Endothelial cell of umbilical vein (primary cell): ENCODE measurements around the gene CTSZ. TPM values are rescaled to one million over a fixed set of nuclear protein-coding genes. Genes with fewer than 3 reads are reported as not detected.

Source experiments
- BruUV-seq: library from RNA; stranded (reverse); fragments of 400-500 nt; replicated peaks from 2 replicates; lab custom pipeline; 2021; lab: Mats Ljungman, UMichigan
- CTCF ChIA-PET: fragments of 300-600, 350-600 bp; sonication (Branson Sonifier 250); formaldehyde crosslinking; loops from one replicate; lab custom pipeline; 2021; ENCODE audit warnings: antibody characterized with exemption, inconsistent platforms; lab: Charles Lee
- POLR2A ChIA-PET: fragments of 300-600, 350-600 bp; sonication (Branson Sonifier 250); formaldehyde crosslinking; loops from one replicate; lab custom pipeline; 2021; ENCODE audit warnings: antibody characterized with exemption, inconsistent platforms; lab: Charles Lee
- DNase-seq: peaks from one replicate; pipeline ENCODE4 v3.0.0-alpha.2; 2011; ENCODE audit warnings: low read depth, low spot score
- FAIRE-seq: peaks from 2 replicates; lab custom pipeline; 2011; peaks lifted over from hg19 to GRCh38; lab: Jason Lieb, UNC
- H2AFZ ChIP-seq: 2 replicates; pipeline ENCODE4 v1.6.0; 2012; ENCODE audit warnings: low read depth, low read length, control low read depth, inconsistent platforms
- H3K27ac ChIP-seq: 2 replicates; pipeline ENCODE4 v1.5.1; 2011; ENCODE audit warnings: low read depth, mild to moderate bottlenecking, control low read depth, low read length, moderate library complexity; ENCODE audit not compliant: insufficient read depth
- H3K27me3 ChIP-seq, 2 experiments: 2 replicates each; pipeline versions ENCODE4 v1.6.0 to v1.6.1; 2011; ENCODE audit warnings: low read length in 2 of 2, mixed read lengths in 1 of 2; ENCODE audit not compliant: control insufficient read depth in 2 of 2, insufficient read depth in 2 of 2
- H3K36me3 ChIP-seq, 2 experiments: 2 replicates in 1 of 2; 3 replicates in 1 of 2; pipeline ENCODE4 v1.5.1; 2011; ENCODE audit warnings: low read length in 2 of 2, mild to moderate bottlenecking in 1 of 2, moderate library complexity in 1 of 2; ENCODE audit not compliant: control insufficient read depth in 2 of 2, insufficient read depth in 2 of 2; ENCODE audit errors: extremely low read depth in 1 of 2
- H3K4me1 ChIP-seq: 3 replicates; pipeline ENCODE4 v1.5.1; 2011; ENCODE audit warnings: mild to moderate bottlenecking, low read length; ENCODE audit not compliant: control insufficient read depth, insufficient read depth; ENCODE audit errors: extremely low read depth
- H3K4me2 ChIP-seq: 2 replicates; pipeline ENCODE4 v1.6.1; 2011; ENCODE audit warnings: low read length, control low read depth, mixed read lengths; ENCODE audit not compliant: insufficient read depth
- H3K4me3 ChIP-seq, 3 experiments: fragments of 200-600 bp in 1 of 3; sonication (generic), shearing (Covaris generic) in 1 of 3; replicated peaks in 1 of 3; 2 replicates each; pipeline ENCODE4 v1.5.1; 2011 to 2016; ENCODE audit warnings: control low read depth in 3 of 3, low read length in 3 of 3, mild to moderate bottlenecking in 2 of 3, inconsistent platforms in 1 of 3, low read depth in 1 of 3, moderate library complexity in 1 of 3; ENCODE audit not compliant: insufficient read depth in 1 of 3
- H3K79me2 ChIP-seq: 2 replicates; pipeline ENCODE4 v1.6.0; 2012; ENCODE audit warnings: low read length, inconsistent platforms; ENCODE audit not compliant: control insufficient read depth, insufficient read depth
- H3K9ac ChIP-seq: replicated peaks from 2 replicates; pipeline ENCODE3; 2011; ENCODE audit warnings: low read length, control low read depth; ENCODE audit not compliant: insufficient read depth; ENCODE audit errors: extremely low read depth
- H3K9me1 ChIP-seq: replicated peaks from 3 replicates; pipeline ENCODE4 v1.6.0; 2011; ENCODE audit warnings: mild to moderate bottlenecking, low read length; ENCODE audit not compliant: control insufficient read depth, insufficient read depth; ENCODE audit errors: extremely low read depth
- H3K9me3 ChIP-seq: replicated peaks from 2 replicates; pipeline ENCODE4 v1.5.1; 2012; ENCODE audit warnings: low read length, inconsistent platforms; ENCODE audit not compliant: control insufficient read depth, insufficient read depth
- H4K20me1 ChIP-seq: replicated peaks from 2 replicates; pipeline ENCODE3; 2011; ENCODE audit warnings: mild to moderate bottlenecking, low read length; ENCODE audit not compliant: control insufficient read depth, insufficient read depth; ENCODE audit errors: extremely low read depth
- CTCF ChIP-seq, 2 donors: IDR thresholded peaks; 1 replicate in 1 of 2; 2 replicates in 1 of 2; pipeline ENCODE4 v1.5.1; 2011; ENCODE audit warnings: low read length in 2 of 2, mild to moderate bottlenecking in 2 of 2, moderate library complexity in 2 of 2, control low read depth in 1 of 2, inconsistent platforms in 1 of 2, low read depth in 1 of 2; ENCODE audit not compliant: insufficient read depth in 1 of 2; ENCODE audit errors: extremely low read depth in 1 of 2
- EZH2 ChIP-seq: IDR thresholded peaks from 2 replicates; pipeline ENCODE4 v1.6.1; 2012; ENCODE audit warnings: borderline replicate concordance, low read depth, mild to moderate bottlenecking, moderate library complexity, low read length, inconsistent platforms; ENCODE audit not compliant: severe bottlenecking
- FOS ChIP-seq: IDR thresholded peaks from 2 replicates; pipeline ENCODE4 v1.6.1; 2011; ENCODE audit warnings: mild to moderate bottlenecking, low read length, moderate library complexity, borderline replicate concordance; ENCODE audit not compliant: insufficient read depth
- GATA2 ChIP-seq: IDR thresholded peaks from 2 replicates; pipeline ENCODE4 v1.7.0; 2011; ENCODE audit warnings: low read depth, mild to moderate bottlenecking, moderate library complexity, mixed read lengths, low read length; ENCODE audit not compliant: insufficient read length, insufficient read depth
- JUN ChIP-seq: IDR thresholded peaks from 2 replicates; pipeline ENCODE4 v1.6.1; 2011; ENCODE audit warnings: borderline replicate concordance, low read depth; ENCODE audit not compliant: insufficient read length, insufficient read depth
- MAX ChIP-seq: IDR thresholded peaks from 2 replicates; pipeline ENCODE4 v1.6.1; 2011; ENCODE audit not compliant: insufficient read depth, insufficient read length
- MYC ChIP-seq: IDR thresholded peaks from one replicate; pipeline ENCODE4 v1.6.1; 2011; ENCODE audit warnings: mild to moderate bottlenecking, low read depth, low read length
- POLR2A ChIP-seq: IDR thresholded peaks from 2 replicates; pipeline ENCODE4 v1.6.1; 2012; ENCODE audit warnings: low read depth, mild to moderate bottlenecking, control low read depth, low read length
- POLR2AphosphoS5 ChIP-seq: IDR thresholded peaks from 2 replicates; pipeline ENCODE4 v1.6.1; 2012; ENCODE audit warnings: low read depth, mild to moderate bottlenecking, control low read depth, low read length, moderate library complexity; ENCODE audit not compliant: insufficient read depth
- dilution Hi-C: fragments of 300-500 bp; cut with MboI; formaldehyde crosslinking; loops from one replicate; pipeline ENCODE4 v1.15.0; 2019; ENCODE audit warnings: low sequenced_read_pairs; ENCODE audit not compliant: extremely low pct_ligation_motif_present
- intact Hi-C: fragments of 100-400 bp; cut with micrococcal nuclease; formaldehyde crosslinking; loops from one replicate; pipeline ENCODE4 v1.10.0; 2022
- polyA plus RNA-seq, 4 experiments: library from polyadenylated mRNA; depleted of rRNA in 3 of 4; stranded (reverse) in 3 of 4; unstranded in 1 of 4; fragments of >200 nt; gene quantifications; 2 replicates each; pipeline versions ENCODE4 v1.2.1 to v1.2.3, GENCODE V29; 2011 to 2012; ENCODE audit warnings: missing spikeins in 1 of 4
- total RNA-seq: library from RNA; stranded (reverse); gene quantifications from 2 replicates; pipeline ENCODE4 v1.2.3, GENCODE V29; 2021

CTSZ gene
- total and polyA plus RNA-seq, 2 donors (not counting 3 experiments of a cell fraction or from before 2014, with no cell fraction given): 304 to 387 TPM

DNA sequence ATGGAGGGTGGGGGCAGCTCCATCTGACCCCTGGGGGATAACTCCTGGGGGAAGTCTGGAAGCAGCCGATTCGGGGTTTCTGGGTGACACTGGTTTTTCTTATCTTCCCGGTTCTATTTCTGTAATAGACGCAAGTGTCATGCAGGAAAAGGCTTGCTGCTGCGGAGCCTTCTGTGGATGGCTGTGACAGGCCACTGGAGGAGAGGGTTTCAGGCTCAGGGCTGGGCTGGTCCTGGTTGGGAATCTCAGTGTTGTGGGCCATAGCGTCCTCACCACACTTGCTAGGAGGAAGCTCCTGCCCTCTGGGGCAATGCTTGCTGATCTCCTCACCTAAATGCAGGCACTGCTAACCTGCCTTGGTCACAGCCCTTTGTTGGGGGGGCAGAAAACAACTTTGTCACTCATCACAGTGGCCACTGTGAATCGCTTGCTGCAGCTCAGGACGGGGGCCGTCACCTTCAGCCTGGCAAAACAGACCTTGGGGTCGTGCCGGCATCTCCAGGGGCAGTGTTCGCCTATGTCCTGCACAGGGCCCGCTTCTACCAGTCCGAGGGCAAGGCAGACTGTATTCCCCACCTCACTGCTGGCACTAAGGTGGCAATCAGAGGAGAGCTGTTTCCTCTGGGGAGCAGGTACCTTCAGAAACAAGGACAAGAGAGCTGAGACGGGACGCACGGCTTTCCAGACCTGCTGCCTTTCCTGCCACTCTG is 7.8 kb upstream of the CTSZ start:
- Histone ChIP-seq H3K4me1 (peaks cover 27% of the 10 kb centered on the region), H3K4me3 (no peak overlapping the region), H2AFZ (no peak overlapping the region), H3K79me2 (no peaks in the 10 kb centered on the region), H3K27ac (no peak overlapping the region), H3K27me3 (no peaks in the 10 kb centered on the region), H3K4me2 (no peak overlapping the region), H3K9me3 (no peaks in the 10 kb centered on the region), H3K9me1 (no peaks in the 10 kb centered on the region), H3K9ac (no peak overlapping the region), H4K20me1 (no peaks in the 10 kb centered on the region), H3K36me3 (no peaks in the 10 kb centered on the region)
- DNase-seq (no peak), FAIRE-seq (no peak)
- no peak for TF ChIP-seq MYC
- no peak for TF ChIP-seq EZH2
- TF ChIP-seq MAX: no peak
- no peak for TF ChIP-seq POLR2A
- TF ChIP-seq POLR2AphosphoS5: no peak
- TF ChIP-seq CTCF (IDR thresholded peaks at IDR 0.05; ENCODE audit: extremely low read depth in 1 of 2, insufficient read depth in 1 of 2, low read depth in 1 of 2, low read length in 2 of 2): no peak
- TF ChIP-seq FOS: no peak
- TF ChIP-seq GATA2: no peak
- no peak for TF ChIP-seq JUN
- dilution Hi-C loops: no loop called here
- ChIA-PET POLR2A (no interaction called here), CTCF (interaction anchor here (3.4 kb wide), 1 partner anchor 13 kb away, joined by 14 read pairs; no protein-coding TSS in a partner anchor)
- BruUV-seq: no TSS peak
- intact Hi-C loops: loop anchor here (10.0 kb wide), 2 partner anchors 360 to 930 kb away; partner anchors contain the start of genes FAM217B, PPP1R3D and STX16
